ENCODE data around the gene CHST11. TPM values are rescaled to one million over a fixed set of nuclear protein-coding genes. Genes with fewer than 3 reads are reported as not detected.

The CHST11 gene
- total and polyA plus RNA-seq, 10 of the 15 experiments (the other 5 are each of a cell fraction or from before 2014, with no cell fraction given), result 1.9 to 38.1 (median 17.2) TPM

DNA sequence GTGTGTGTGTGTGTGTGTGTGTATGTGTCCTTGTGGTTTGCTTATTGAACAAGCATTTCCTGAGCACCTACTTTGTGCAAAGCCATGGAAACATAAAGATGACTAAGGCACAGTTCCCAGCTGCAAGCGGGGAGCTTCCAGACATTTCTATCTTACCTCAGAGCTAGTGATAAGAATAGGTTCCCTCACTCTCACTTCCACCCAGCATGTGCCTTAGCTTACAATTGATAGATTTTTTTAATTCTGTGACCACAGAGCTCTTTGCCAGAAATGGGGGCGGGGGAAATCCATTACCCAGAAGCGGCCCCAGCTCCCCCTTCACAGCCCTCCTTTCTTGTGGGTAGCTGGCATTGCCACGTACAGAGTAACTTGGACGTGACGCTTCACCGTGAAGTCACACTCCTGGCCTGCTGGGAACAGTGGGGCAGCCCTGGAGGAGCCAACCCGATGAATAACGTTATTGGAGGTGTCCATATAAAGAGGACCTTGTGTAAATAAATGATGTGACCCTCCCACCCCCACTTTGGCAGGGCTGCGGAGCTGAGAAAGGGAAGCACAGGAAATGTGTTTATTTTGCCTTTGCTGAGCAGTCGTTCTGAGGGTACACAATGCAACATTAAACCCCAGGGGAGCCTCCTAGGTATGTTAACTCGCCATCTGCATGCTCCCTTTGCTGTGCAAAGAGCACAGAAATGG, 238.9 kb downstream of the CHST11 start (continued):
- TF ChIP-seq EED (IDR thresholded peaks at IDR 0.05; ENCODE audit: low read depth) (peak; percentile 96), PAX8 (IDR thresholded peaks at IDR 0.05) (no peak), NRF1 (conservative IDR thresholded peaks at IDR 0.05; ENCODE audit: low read depth, low read length) (no peak), FOXM1 (IDR thresholded peaks at IDR 0.05; ENCODE audit: low read depth, low read length) (peak; percentile 77; the same call in 1 of the 2 replicates), RCOR1 (conservative IDR thresholded peaks at IDR 0.05; ENCODE audit: low read depth, low read length) (0 out of 2 replicates have a peak, but pooled peaks have one; percentile 23), CREB1 (IDR thresholded peaks at IDR 0.05; ENCODE audit: low read depth) (peak; percentile 71), POU2F2 (IDR thresholded peaks at IDR 0.05; ENCODE audit: borderline replicate concordance, low read depth, low read length) (peak; percentile 69; the same call in 1 of the 3 replicates)
- TF ChIP-seq, protein P1, sequence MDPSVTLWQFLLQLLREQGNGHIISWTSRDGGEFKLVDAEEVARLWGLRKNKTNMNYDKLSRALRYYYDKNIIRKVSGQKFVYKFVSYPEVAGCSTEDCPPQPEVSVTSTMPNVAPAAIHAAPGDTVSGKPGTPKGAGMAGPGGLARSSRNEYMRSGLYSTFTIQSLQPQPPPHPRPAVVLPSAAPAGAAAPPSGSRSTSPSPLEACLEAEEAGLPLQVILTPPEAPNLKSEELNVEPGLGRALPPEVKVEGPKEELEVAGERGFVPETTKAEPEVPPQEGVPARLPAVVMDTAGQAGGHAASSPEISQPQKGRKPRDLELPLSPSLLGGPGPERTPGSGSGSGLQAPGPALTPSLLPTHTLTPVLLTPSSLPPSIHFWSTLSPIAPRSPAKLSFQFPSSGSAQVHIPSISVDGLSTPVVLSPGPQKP (IDR thresholded peaks at IDR 0.05; ENCODE audit: low read depth, low read length), result no peak
- TF ChIP-seq, protein P2, sequence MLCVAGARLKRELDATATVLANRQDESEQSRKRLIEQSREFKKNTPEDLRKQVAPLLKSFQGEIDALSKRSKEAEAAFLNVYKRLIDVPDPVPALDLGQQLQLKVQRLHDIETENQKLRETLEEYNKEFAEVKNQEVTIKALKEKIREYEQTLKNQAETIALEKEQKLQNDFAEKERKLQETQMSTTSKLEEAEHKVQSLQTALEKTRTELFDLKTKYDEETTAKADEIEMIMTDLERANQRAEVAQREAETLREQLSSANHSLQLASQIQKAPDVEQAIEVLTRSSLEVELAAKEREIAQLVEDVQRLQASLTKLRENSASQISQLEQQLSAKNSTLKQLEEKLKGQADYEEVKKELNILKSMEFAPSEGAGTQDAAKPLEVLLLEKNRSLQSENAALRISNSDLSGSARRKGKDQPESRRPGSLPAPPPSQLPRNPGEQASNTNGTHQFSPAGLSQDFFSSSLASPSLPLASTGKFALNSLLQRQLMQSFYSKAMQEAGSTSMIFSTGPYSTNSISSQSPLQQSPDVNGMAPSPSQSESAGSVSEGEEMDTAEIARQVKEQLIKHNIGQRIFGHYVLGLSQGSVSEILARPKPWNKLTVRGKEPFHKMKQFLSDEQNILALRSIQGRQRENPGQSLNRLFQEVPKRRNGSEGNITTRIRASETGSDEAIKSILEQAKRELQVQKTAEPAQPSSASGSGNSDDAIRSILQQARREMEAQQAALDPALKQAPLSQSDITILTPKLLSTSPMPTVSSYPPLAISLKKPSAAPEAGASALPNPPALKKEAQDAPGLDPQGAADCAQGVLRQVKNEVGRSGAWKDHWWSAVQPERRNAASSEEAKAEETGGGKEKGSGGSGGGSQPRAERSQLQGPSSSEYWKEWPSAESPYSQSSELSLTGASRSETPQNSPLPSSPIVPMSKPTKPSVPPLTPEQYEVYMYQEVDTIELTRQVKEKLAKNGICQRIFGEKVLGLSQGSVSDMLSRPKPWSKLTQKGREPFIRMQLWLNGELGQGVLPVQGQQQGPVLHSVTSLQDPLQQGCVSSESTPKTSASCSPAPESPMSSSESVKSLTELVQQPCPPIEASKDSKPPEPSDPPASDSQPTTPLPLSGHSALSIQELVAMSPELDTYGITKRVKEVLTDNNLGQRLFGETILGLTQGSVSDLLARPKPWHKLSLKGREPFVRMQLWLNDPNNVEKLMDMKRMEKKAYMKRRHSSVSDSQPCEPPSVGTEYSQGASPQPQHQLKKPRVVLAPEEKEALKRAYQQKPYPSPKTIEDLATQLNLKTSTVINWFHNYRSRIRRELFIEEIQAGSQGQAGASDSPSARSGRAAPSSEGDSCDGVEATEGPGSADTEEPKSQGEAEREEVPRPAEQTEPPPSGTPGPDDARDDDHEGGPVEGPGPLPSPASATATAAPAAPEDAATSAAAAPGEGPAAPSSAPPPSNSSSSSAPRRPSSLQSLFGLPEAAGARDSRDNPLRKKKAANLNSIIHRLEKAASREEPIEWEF (IDR thresholded peaks at IDR 0.05; ENCODE audit: insufficient replicate concordance, low read depth, low read length), result no peak
